Lung (tissue), 12 donors: ENCODE results near the gene ZNF502. TPM values are rescaled to one million over a fixed set of nuclear protein-coding genes. Genes with fewer than 3 reads are reported as not detected.

Source experiments
- ATAC-seq: fragments of 200-7000 bp; cut with Tn5 transposase; one replicate; pipeline ENCODE4 v1.9.1; 2020; ENCODE audit warnings: moderate number of reproducible peaks; ENCODE audit not compliant: insufficient read depth, low FRiP score
- DNase-seq, 3 donors: peaks; one replicate each; pipeline ENCODE4 v3.0.0-alpha.2; 2013 to 2017
- H3K27ac ChIP-seq, 2 donors: one replicate each; pipeline ENCODE4 v1.5.1; 2013; ENCODE audit warnings: mild to moderate bottlenecking in 2 of 2, moderate library complexity in 2 of 2, control low read depth in 1 of 2, inconsistent platforms in 1 of 2, low read depth in 1 of 2, low read length in 1 of 2
- H3K27me3 ChIP-seq, 3 donors: one replicate each; pipeline ENCODE4 v1.5.1; 2013; ENCODE audit warnings: low read length in 2 of 3; ENCODE audit not compliant: control insufficient read depth in 3 of 3, insufficient read depth in 3 of 3
- H3K36me3 ChIP-seq, 4 donors: one replicate each; pipeline ENCODE4 v1.5.1; 2013; ENCODE audit warnings: low read length in 4 of 4, mild to moderate bottlenecking in 1 of 4, moderate library complexity in 1 of 4; ENCODE audit not compliant: control insufficient read depth in 4 of 4, insufficient read depth in 4 of 4
- H3K4me1 ChIP-seq, 5 donors: one replicate each; pipeline ENCODE4 v1.5.1; 2013; ENCODE audit warnings: low read length in 5 of 5, mild to moderate bottlenecking in 2 of 5, moderate library complexity in 1 of 5; ENCODE audit not compliant: control insufficient read depth in 5 of 5, insufficient read depth in 5 of 5
- H3K4me3 ChIP-seq: one replicate; pipeline ENCODE4 v1.5.1; 2013; ENCODE audit warnings: mild to moderate bottlenecking, control low read depth, moderate library complexity
- H3K9ac ChIP-seq, 2 donors: one replicate each; pipeline ENCODE4 v1.5.1; 2013; ENCODE audit warnings: low read length in 2 of 2, control low read depth in 1 of 2; ENCODE audit not compliant: insufficient read depth in 1 of 2
- H3K9me3 ChIP-seq, 4 donors: one replicate each; pipeline ENCODE4 v1.5.1; 2013; ENCODE audit warnings: low read length in 3 of 4, mild to moderate bottlenecking in 1 of 4, moderate library complexity in 1 of 4; ENCODE audit not compliant: control insufficient read depth in 4 of 4, insufficient read depth in 3 of 4
- CTCF ChIP-seq: IDR thresholded peaks from 2 replicates; pipeline ENCODE4 v1.5.1; 2012; ENCODE audit warnings: mild to moderate bottlenecking; ENCODE audit errors: control extremely low read depth, extremely low read depth
- WGBS, 2 donors: extraction: QIAGEN DNeasy Blood & Tissue Kit; methylation state at CpG; one replicate each; pipeline ENCODE4 v1.1.7; 2013; 5-methylcytosine and 5-hydroxymethylcytosine counted together
- polyA plus RNA-seq, 2 donors: library from polyadenylated mRNA; stranded (reverse); fragments of 200-250 nt; gene quantifications; one replicate each; pipeline ENCODE4 v1.2.1, GENCODE V29; 2013
- total RNA-seq, 2 donors: library from RNA; depleted of rRNA in 1 of 2; stranded (reverse); fragments of >200 nt in 1 of 2; gene quantifications; one replicate each; pipeline ENCODE4 v1.2.1, GENCODE V29; 2014 to 2021
- donor health status: control.
- donor health status: control.
- donor health status: Bipolar disorder and iron deficiency.
- donor health status: healthy.
- donor health status: DM: yes; HTN: yes; CAD: no.

ZNF502 gene
- total and polyA plus RNA-seq, 4 donors, result 1.8 to 7.6 (median 2.9) TPM

- no peak for TF ChIP-seq CTCF
- no peak for DNase-seq
- Histone ChIP-seq H3K4me3 (no peak overlapping the region), H3K36me3 (peaks cover 0 to 12% (median 4%) of the 10 kb centered on the region in 4 donors), H3K27ac (no peak overlapping the region), H3K27me3 (no peaks in the 10 kb centered on the region), H3K4me1 (peaks cover 0 to 4% (median 0%) of the 10 kb centered on the region in 5 donors), H3K9ac (no peak overlapping the region), H3K9me3 (peaks cover 0 to 21% (median 5%) of the 10 kb centered on the region in 4 donors)
- ATAC-seq, result no peak
- WGBS, 2 donors, result 96% methylated on average over 4 of the region's 4 CpGs
Measured at GRCh38 chr3:44680921-44681455, 31.5 kb upstream of the ZNF502 start.

DNA sequence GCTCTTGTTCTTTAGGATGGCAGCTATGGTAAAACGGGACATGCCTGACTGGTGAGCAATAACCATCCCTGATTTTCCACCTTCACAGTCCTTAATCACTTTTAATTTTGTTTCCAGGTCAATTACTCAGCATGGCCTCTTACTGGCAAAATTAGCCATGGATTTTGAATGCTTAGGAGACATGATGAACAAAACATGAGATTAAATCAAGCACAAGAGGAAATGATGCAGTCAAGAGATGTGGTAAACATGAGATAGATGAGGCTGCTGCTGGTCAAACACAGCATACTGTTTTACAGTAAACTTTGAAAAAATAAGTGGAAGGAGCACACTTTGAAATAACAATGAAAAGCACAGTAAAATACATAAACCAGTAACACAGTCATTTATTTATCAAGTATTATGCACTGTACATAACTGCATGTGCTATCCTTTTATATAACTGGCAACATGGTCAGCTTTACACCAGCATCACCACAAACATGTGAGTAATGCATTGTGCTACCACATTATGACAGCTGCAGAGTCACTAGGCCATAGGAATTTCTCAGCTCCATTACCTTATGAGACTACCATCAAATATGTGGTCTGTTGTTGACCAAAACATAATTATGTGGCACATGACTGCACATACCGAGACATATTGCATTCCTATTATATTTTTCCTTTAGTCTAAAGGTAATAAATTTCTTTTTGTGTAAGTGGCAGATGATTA, 30.1 kb upstream of the ZNF502 start:
- no peak overlapping the region for H3K9ac ChIP-seq
- ATAC-seq (no peak), DNase-seq (no peak)
- TF ChIP-seq CTCF, result no peak
- peaks cover 0 to 12% (median 3%) of the 10 kb centered on the region in 4 donors for H3K36me3 ChIP-seq
- 92 to 93% methylated on average over 2 of the region's 2 CpGs for WGBS, 2 donors
- H3K27me3 ChIP-seq, result no peaks in the 10 kb centered on the region
- peaks cover 0 to 4% (median 0%) of the 10 kb centered on the region in 5 donors for H3K4me1 ChIP-seq
- H3K4me3 ChIP-seq, result no peak overlapping the region
- no peak overlapping the region for H3K27ac ChIP-seq
- H3K9me3 ChIP-seq, result peaks cover 0 to 16% (median 5%) of the 10 kb centered on the region in 4 donors

DNA sequence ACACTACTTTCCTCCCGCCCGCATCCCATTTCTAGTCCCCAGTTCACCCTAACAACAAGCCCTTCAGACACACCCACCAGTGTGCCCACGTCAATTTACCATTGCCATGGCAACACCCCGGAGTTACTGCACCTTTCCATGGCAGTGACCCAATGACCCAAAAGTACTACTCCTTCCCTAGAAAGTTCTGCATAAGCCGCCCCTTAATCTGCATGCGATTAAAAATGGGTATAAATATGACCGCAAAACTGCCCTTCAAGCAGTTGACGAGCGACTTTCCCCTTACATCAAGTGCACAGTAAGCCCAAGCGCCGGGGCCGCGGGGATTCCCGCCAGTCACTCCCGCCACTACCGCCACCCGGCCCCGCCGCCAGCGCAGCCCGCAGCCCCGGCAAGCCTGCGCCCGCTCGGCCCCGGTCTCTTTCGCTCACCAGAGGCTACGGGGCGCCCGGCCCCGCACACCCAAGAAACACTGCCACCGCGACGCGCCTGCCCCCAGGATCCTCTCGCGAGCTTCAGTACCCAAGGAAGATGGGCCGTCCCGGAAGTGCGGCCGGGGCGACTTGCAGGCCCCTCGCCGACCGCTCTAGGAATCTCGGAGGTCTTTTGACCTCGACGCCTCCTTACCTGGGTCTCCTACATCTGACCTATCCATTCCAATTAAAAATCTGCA, 27.2 kb upstream of the ZNF502 start:
- Histone ChIP-seq H3K9me3 (peaks cover 0 to 11% (median 5%) of the 10 kb centered on the region in 4 donors), H3K4me3 (peak overlapping the region; percentile 87), H3K9ac (peak overlapping the region; percentile 17 to 37), H3K4me1 (peaks cover 0 to 4% (median 0%) of the 10 kb centered on the region in 5 donors), H3K27me3 (no peaks in the 10 kb centered on the region), H3K27ac (peak overlapping the region in 1 of 2 donors; percentile 32), H3K36me3 (peaks cover 0 to 12% (median 3%) of the 10 kb centered on the region in 4 donors)
- no peak for TF ChIP-seq CTCF
- ATAC-seq (peak; percentile 83), DNase-seq (peak; percentile 75 to 90 (median 80))
- WGBS, 2 donors, result 2 to 3% methylated on average over 48 of the region's 48 CpGs
